Mesenchymal stem cell (in vitro differentiated cells and primary cell): ENCODE data around the gene TPRKB. TPM values are rescaled to one million over a fixed set of nuclear protein-coding genes. Genes with fewer than 3 reads are reported as not detected.
"Not testable (repeated sequence)": the region's sequence is repeated elsewhere in the genome, so short reads cannot be mapped to it uniquely, and the experiment has no call there.

Experiments used
- DNase-seq: peaks from one replicate; pipeline ENCODE4 v3.0.0-alpha.2; 2013
- H2AFZ ChIP-seq: one replicate; pipeline ENCODE4 v1.6.1; 2013; ENCODE audit warnings: low read depth, mild to moderate bottlenecking, control low read depth, inconsistent platforms, low read length, moderate library complexity
- H2AK5ac ChIP-seq: 2 replicates; pipeline ENCODE4 v1.6.1; 2013; ENCODE audit warnings: low read length, moderate library complexity, mild to moderate bottlenecking, inconsistent platforms; ENCODE audit not compliant: severe bottlenecking
- H2BK120ac ChIP-seq: one replicate; pipeline ENCODE4 v1.6.1; 2013; ENCODE audit warnings: low read depth, mild to moderate bottlenecking, inconsistent platforms, low read length, moderate library complexity
- H2BK12ac ChIP-seq, 2 experiments: one replicate each; pipeline ENCODE4 v1.6.1; 2013; ENCODE audit warnings: inconsistent platforms in 2 of 2, low read length in 2 of 2, mild to moderate bottlenecking in 2 of 2, moderate library complexity in 2 of 2, control low read depth in 1 of 2
- H2BK15ac ChIP-seq: one replicate; pipeline ENCODE4 v1.6.1; 2013; ENCODE audit warnings: mild to moderate bottlenecking, low read depth, inconsistent platforms; ENCODE audit not compliant: poor library complexity, severe bottlenecking
- H2BK5ac ChIP-seq: 2 replicates; pipeline ENCODE4 v1.6.1; 2013; ENCODE audit warnings: low read depth, mild to moderate bottlenecking, low read length, control low read depth, inconsistent platforms; ENCODE audit not compliant: poor library complexity, severe bottlenecking
- H3K14ac ChIP-seq, 2 experiments: one replicate each; pipeline ENCODE4 v1.6.1; 2013; ENCODE audit warnings: inconsistent platforms in 2 of 2, low read length in 2 of 2, control low read depth in 1 of 2, mild to moderate bottlenecking in 1 of 2, moderate library complexity in 1 of 2
- H3K18ac ChIP-seq, 2 experiments: one replicate each; pipeline ENCODE4 v1.6.1; 2013; ENCODE audit warnings: inconsistent platforms in 2 of 2, low read length in 2 of 2, control low read depth in 1 of 2, low read depth in 1 of 2, mild to moderate bottlenecking in 1 of 2
- H3K23ac ChIP-seq, 2 experiments: one replicate each; pipeline ENCODE4 v1.6.1; 2013; ENCODE audit warnings: inconsistent platforms in 2 of 2, low read length in 2 of 2, mild to moderate bottlenecking in 2 of 2, moderate library complexity in 2 of 2, control low read depth in 1 of 2
- H3K27ac ChIP-seq: 2 replicates; pipeline ENCODE4 v1.5.1; 2013; ENCODE audit warnings: mild to moderate bottlenecking, moderate library complexity, low read length, control low read depth, inconsistent platforms; ENCODE audit not compliant: poor library complexity, severe bottlenecking
- H3K27me3 ChIP-seq, 2 experiments: 2 replicates each; pipeline versions ENCODE4 v1.6.1 to v1.7.0; 2013; ENCODE audit warnings: low read length in 2 of 2, mild to moderate bottlenecking in 2 of 2, moderate library complexity in 2 of 2, control low read depth in 1 of 2, inconsistent platforms in 1 of 2; ENCODE audit not compliant: control insufficient read depth in 1 of 2, insufficient read depth in 1 of 2
- H3K36me3 ChIP-seq, 2 experiments: 2 replicates each; pipeline versions ENCODE4 v1.6.1 to v1.7.0; 2013; ENCODE audit warnings: low read length in 2 of 2, control low read depth in 1 of 2, inconsistent platforms in 1 of 2, low read depth in 1 of 2, mild to moderate bottlenecking in 1 of 2; ENCODE audit not compliant: insufficient read depth in 2 of 2, control insufficient read depth in 1 of 2
- H3K4ac ChIP-seq, 2 experiments: one replicate each; pipeline ENCODE4 v1.6.1; 2013; ENCODE audit warnings: inconsistent platforms in 2 of 2, low read length in 2 of 2, mild to moderate bottlenecking in 2 of 2, moderate library complexity in 2 of 2, control low read depth in 1 of 2, low read depth in 1 of 2
- H3K4me1 ChIP-seq: 2 replicates; pipeline ENCODE4 v1.6.1; 2013; ENCODE audit warnings: low read depth, low read length, control low read depth; ENCODE audit not compliant: control insufficient read depth, insufficient read depth
- H3K4me2 ChIP-seq: 2 replicates; pipeline ENCODE4 v1.6.1; 2013; ENCODE audit warnings: low read length, mild to moderate bottlenecking, inconsistent platforms; ENCODE audit not compliant: poor library complexity, severe bottlenecking
- H3K4me3 ChIP-seq, 2 experiments: 2 replicates each; pipeline versions ENCODE4 v1.5.1 to v1.7.0; 2013; ENCODE audit warnings: low read length in 2 of 2, mild to moderate bottlenecking in 2 of 2, control low read depth in 1 of 2, low read depth in 1 of 2; ENCODE audit not compliant: insufficient read depth in 1 of 2
- H3K79me1 ChIP-seq: replicated peaks from 2 replicates; pipeline ENCODE4 v1.6.1; 2013; ENCODE audit warnings: mild to moderate bottlenecking, control low read depth, low read length, inconsistent platforms; ENCODE audit not compliant: poor library complexity, severe bottlenecking
- H3K9ac ChIP-seq: 2 replicates; pipeline ENCODE4 v1.7.0; 2013; ENCODE audit warnings: mild to moderate bottlenecking, low read length, moderate library complexity
- H3K9me3 ChIP-seq: 2 replicates; pipeline ENCODE4 v1.7.0; 2013; ENCODE audit warnings: mild to moderate bottlenecking, low read length; ENCODE audit not compliant: control insufficient read depth
- H4K8ac ChIP-seq: one replicate; pipeline ENCODE4 v1.6.1; 2013; ENCODE audit warnings: inconsistent platforms, mild to moderate bottlenecking, low read length, moderate library complexity
- H4K91ac ChIP-seq: one replicate; pipeline ENCODE4 v1.6.1; 2013; ENCODE audit warnings: mild to moderate bottlenecking, low read length, inconsistent platforms
- WGBS: methylation state at CpG from one replicate; pipeline ENCODE4 v1.1.7; 2013; ENCODE audit warnings: mixed read lengths; 5-methylcytosine and 5-hydroxymethylcytosine counted together
- polyA plus RNA-seq, 2 experiments: library from polyadenylated mRNA; stranded (reverse); fragments of 200-250 nt; gene quantifications; one replicate each; pipeline ENCODE4 v1.2.3, GENCODE V29; 2013

TPRKB gene
- polyA plus RNA-seq (2013, experiment 1 of 2), result 38.2 TPM
- polyA plus RNA-seq (2013, experiment 2 of 2), result 36.4 TPM

- Histone ChIP-seq H3K4me2 (peak within 1 kb of the TSS; percentile 88), H3K79me1 (peaks cover 7% of the 10 kb centered on the region), H2BK15ac (no peak within 1 kb of the TSS), H4K8ac (peak within 1 kb of the TSS; percentile 93), H2BK5ac (no peak within 1 kb of the TSS), H4K91ac (no peak within 1 kb of the TSS), H2AK5ac (no peak within 1 kb of the TSS), H3K4ac (peak within 1 kb of the TSS in 1 of 2 experiments; percentile 11), H3K23ac (no peak within 1 kb of the TSS), H3K4me1 (peaks cover 2% of the 10 kb centered on the region), H2BK12ac (no peak within 1 kb of the TSS), H2BK120ac (no peak within 1 kb of the TSS), H3K18ac (no peak within 1 kb of the TSS), H3K9ac (peak within 1 kb of the TSS; percentile 94), H3K27me3 (no peaks in the 10 kb centered on the region), H2AFZ (peak within 1 kb of the TSS; percentile 83), H3K14ac (no peak within 1 kb of the TSS), H3K36me3 (peaks cover 20 to 29% of the 10 kb centered on the region in 2 experiments), H3K9me3 (no peaks in the 10 kb centered on the region), H3K27ac (peak within 1 kb of the TSS; percentile 58), H3K4me3 (peak within 1 kb of the TSS; percentile 70 to 100)
- 6% methylated on average over 49 of the region's 49 CpGs for WGBS
- DNase-seq, result peak; percentile 95
Measured at GRCh38 chr2:73736855-73737779, at the start of gene TPRKB. TSS of gene TPRKB (minus strand) at chr2:73737345. CDS start at chr2:73734569, 2,776 bp downstream.

- H3K14ac ChIP-seq, H3K23ac ChIP-seq, H2BK12ac ChIP-seq, H3K79me1 ChIP-seq, H3K4ac ChIP-seq, H2BK15ac ChIP-seq, H2AK5ac ChIP-seq, DNase-seq, H3K27me3 ChIP-seq, H3K27ac ChIP-seq, H2BK5ac ChIP-seq, H3K4me3 ChIP-seq, H3K9me3 ChIP-seq, H3K4me1 ChIP-seq, H3K36me3 ChIP-seq, H2AFZ ChIP-seq, H3K9ac ChIP-seq, H3K4me2 ChIP-seq: not testable (repeated sequence)
- Histone ChIP-seq H4K8ac (peak within 1 kb of the TSS; percentile 60), H3K18ac (peak within 1 kb of the TSS in 1 of 2 experiments; percentile 21), H2BK120ac (peak within 1 kb of the TSS; percentile 73), H4K91ac (peak within 1 kb of the TSS; percentile 50)
- no CpG with 5 or more reads among the region's 3 CpGs for WGBS
Measured at GRCh38 chr2:73783883-73784282, 46.7 kb upstream of the TPRKB start, which contains the start of gene C2orf78. TSS of gene C2orf78 (plus strand) at chr2:73784183. CDS start at chr2:73784310, 127 bp downstream.

GRCh38 chr2:73783402-73783801 is 46.3 kb upstream of the TPRKB start:
- H2BK15ac ChIP-seq, H3K4ac ChIP-seq, H3K14ac ChIP-seq, H3K4me3 ChIP-seq, H2BK12ac ChIP-seq, H2AFZ ChIP-seq, H2AK5ac ChIP-seq, H3K23ac ChIP-seq, H3K9me3 ChIP-seq, DNase-seq, H3K36me3 ChIP-seq, H2BK5ac ChIP-seq, H3K4me2 ChIP-seq, H3K27me3 ChIP-seq, H3K4me1 ChIP-seq, H3K79me1 ChIP-seq, H3K27ac ChIP-seq, H3K9ac ChIP-seq: not testable (repeated sequence)
- Histone ChIP-seq H2BK120ac (peak overlapping the region; percentile 73), H3K18ac (peak overlapping the region in 1 of 2 experiments; percentile 21), H4K8ac (peak overlapping the region; percentile 60), H4K91ac (peak overlapping the region; percentile 50)
- 65% methylated on average over 13 of the region's 15 CpGs for WGBS

- H3K27ac ChIP-seq, result no peak overlapping the region
- no peak overlapping the region for H2AK5ac ChIP-seq
- H3K9me3 ChIP-seq, result no peaks in the 10 kb centered on the region
- H2BK120ac ChIP-seq, result no peak overlapping the region
- no peak overlapping the region for H4K91ac ChIP-seq
- peaks cover 2% of the 10 kb centered on the region for H3K79me1 ChIP-seq
- peaks cover 8% of the 10 kb centered on the region for H3K4me1 ChIP-seq
- no peak overlapping the region for H2BK15ac ChIP-seq
- H4K8ac ChIP-seq, result no peak overlapping the region
- 0% methylated on average over 3 of the region's 7 CpGs for WGBS
- no peak overlapping the region for H3K4me2 ChIP-seq
- H3K36me3 ChIP-seq, result peaks cover 3 to 23% of the 10 kb centered on the region in 2 experiments
- no peak overlapping the region for H2AFZ ChIP-seq
- H2BK12ac ChIP-seq, result no peak overlapping the region
- H3K14ac ChIP-seq, result no peak overlapping the region
- H3K4me3 ChIP-seq, result peak overlapping the region in 1 of 2 experiments; percentile 92
- H2BK5ac ChIP-seq, result no peak overlapping the region
- H3K18ac ChIP-seq, result no peak overlapping the region
- H3K27me3 ChIP-seq, result no peaks in the 10 kb centered on the region
- no peak for DNase-seq
- H3K4ac ChIP-seq, result no peak overlapping the region
- no peak overlapping the region for H3K23ac ChIP-seq
- peak overlapping the region; percentile 98 for H3K9ac ChIP-seq
Measured at GRCh38 chr2:73780237-73780582, 43.1 kb upstream of the TPRKB start.
